ENCODE data around the gene TOR4A. TPM values are rescaled to one million over a fixed set of nuclear protein-coding genes. Genes with fewer than 3 reads are reported as not detected.

TOR4A gene
- total and polyA plus RNA-seq, 9 of the 15 experiments (the other 6 are each of a cell fraction or from before 2014, with no cell fraction given), result 3.9 to 49.2 (median 8.8) TPM

DNA sequence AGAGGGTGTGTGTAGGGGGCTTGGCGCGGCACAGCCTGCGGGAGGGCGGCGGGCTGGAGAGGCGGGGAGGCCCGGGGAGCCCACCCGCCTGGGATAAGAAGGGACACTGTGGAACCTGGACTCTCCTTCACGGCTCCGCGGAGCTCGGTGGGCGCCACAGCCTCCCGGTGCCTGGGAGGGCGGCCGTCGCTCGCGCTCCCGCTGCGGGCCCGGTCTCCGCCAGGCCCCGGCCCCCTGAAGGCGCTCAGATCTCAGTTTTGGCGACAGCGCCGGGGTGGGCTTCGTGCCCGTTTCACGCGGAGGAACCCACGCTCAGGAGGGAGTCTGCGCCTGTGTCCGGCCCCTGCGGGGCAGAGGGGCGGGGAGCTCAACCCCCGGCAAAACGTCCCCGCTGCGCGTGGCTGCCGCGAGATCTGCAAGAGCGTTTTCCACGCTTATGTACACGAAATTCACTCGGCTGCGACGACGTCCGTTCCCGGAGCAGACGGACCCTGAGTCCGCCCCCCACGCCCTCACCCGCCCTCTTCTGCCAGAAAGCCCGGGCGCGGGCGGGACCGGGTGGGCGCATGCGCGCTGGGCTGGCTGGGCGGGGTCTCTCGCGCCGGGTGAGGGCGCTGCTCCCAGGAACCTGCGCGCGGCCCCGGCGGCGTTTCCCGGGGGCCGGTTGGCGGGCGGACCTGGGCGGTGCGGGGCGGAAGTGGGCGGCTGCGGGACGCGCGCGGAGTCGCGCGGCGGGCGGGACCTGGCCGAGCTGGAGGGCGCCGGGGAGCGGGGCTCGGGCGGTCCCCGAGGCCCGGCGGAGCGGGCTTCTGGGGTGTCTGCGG is 22.7 kb upstream of the TOR4A start, which contains the start of gene NELFB (continued):
- TF ChIP-seq ZNF830 (CRISPR knock-in tag; IDR thresholded peaks at IDR 0.05) (no peak), MYC (IDR thresholded peaks at IDR 0.05; ENCODE audit: low read depth, low read length) (peak; percentile 37; the same call in 1 of the 2 replicates), MYC (CRISPR knock-in tag; IDR thresholded peaks at IDR 0.05; ENCODE audit: borderline replicate concordance, low read depth) (no peak), TBP (optimal IDR thresholded peaks at IDR 0.05; ENCODE audit: low read depth, low read length) (peak; percentile 80), SAP30 (IDR thresholded peaks at IDR 0.05; ENCODE audit: borderline replicate concordance, insufficient read depth, low read depth, low read length, poor library complexity, severe bottlenecking) (peak; percentile 60), DPF2 (IDR thresholded peaks at IDR 0.05) (peak; percentile 29; the same call in 1 of the 2 replicates), ZKSCAN8 (CRISPR knock-in tag; IDR thresholded peaks at IDR 0.05) (no peak), GATAD2B (IDR thresholded peaks at IDR 0.05; ENCODE audit: borderline replicate concordance) (peak; percentile 95), POLR2G (IDR thresholded peaks at IDR 0.05; ENCODE audit: low read depth, low read length) (peak; percentile 91), ZSCAN29 (IDR thresholded peaks at IDR 0.05) (no peak), CXXC5 (CRISPR knock-in tag; IDR thresholded peaks at IDR 0.05) (peak; percentile 96), SIN3A (IDR thresholded peaks at IDR 0.05; ENCODE audit: borderline replicate concordance in 2 of 2, control insufficient read depth in 1 of 2, low read depth in 2 of 2, low read length in 2 of 2) (peak; percentile 81; a peak in 2 of 4 replicates), ZNF12 (CRISPR knock-in tag; IDR thresholded peaks at IDR 0.05) (peak; percentile 57; the same call in 1 of the 2 replicates), MTA3 (IDR thresholded peaks at IDR 0.05; ENCODE audit: borderline replicate concordance) (peak; percentile 26), CHD4 (IDR thresholded peaks at IDR 0.05; ENCODE audit: insufficient read depth, insufficient replicate concordance, low read depth, low read length, poor library complexity, severe bottlenecking) (no peak), MBD2 (IDR thresholded peaks at IDR 0.05; ENCODE audit: borderline replicate concordance, low read depth) (peak; percentile 69; the same call in 1 of the 2 replicates), RB1 (IDR thresholded peaks at IDR 0.05; ENCODE audit: low read depth) (peak; percentile 99), TAF1 (IDR thresholded peaks at IDR 0.05; ENCODE audit: control insufficient read depth, extremely low read depth, insufficient read depth, low read length, severe bottlenecking) (peak; percentile 84), NFXL1 (CRISPR knock-in tag; IDR thresholded peaks at IDR 0.05) (no peak), RBFOX2 (IDR thresholded peaks at IDR 0.05; ENCODE audit: low read depth, low read length) (peak; percentile 83), BCOR (IDR thresholded peaks at IDR 0.05) (peak; percentile 4; the same call in 1 of the 2 replicates), TRIM24 (IDR thresholded peaks at IDR 0.05) (peak in 1 of 2 experiments; percentile 67; a peak in 1 of 4 replicates)
- TF ChIP-seq, protein P1, sequence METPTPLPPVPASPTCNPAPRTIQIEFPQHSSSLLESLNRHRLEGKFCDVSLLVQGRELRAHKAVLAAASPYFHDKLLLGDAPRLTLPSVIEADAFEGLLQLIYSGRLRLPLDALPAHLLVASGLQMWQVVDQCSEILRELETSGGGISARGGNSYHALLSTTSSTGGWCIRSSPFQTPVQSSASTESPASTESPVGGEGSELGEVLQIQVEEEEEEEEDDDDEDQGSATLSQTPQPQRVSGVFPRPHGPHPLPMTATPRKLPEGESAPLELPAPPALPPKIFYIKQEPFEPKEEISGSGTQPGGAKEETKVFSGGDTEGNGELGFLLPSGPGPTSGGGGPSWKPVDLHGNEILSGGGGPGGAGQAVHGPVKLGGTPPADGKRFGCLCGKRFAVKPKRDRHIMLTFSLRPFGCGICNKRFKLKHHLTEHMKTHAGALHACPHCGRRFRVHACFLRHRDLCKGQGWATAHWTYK (CRISPR knock-in tag; IDR thresholded peaks at IDR 0.05), result peak; percentile 62; the same call in 1 of the 2 replicates
- TF ChIP-seq, protein P2, sequence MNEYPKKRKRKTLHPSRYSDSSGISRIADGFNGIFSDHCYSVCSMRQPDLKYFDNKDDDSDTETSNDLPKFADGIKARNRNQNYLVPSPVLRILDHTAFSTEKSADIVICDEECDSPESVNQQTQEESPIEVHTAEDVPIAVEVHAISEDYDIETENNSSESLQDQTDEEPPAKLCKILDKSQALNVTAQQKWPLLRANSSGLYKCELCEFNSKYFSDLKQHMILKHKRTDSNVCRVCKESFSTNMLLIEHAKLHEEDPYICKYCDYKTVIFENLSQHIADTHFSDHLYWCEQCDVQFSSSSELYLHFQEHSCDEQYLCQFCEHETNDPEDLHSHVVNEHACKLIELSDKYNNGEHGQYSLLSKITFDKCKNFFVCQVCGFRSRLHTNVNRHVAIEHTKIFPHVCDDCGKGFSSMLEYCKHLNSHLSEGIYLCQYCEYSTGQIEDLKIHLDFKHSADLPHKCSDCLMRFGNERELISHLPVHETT (CRISPR knock-in tag; conservative IDR thresholded peaks at IDR 0.05 in 1 of 2, IDR thresholded peaks at IDR 0.05 in 1 of 2), result peak in 1 of 2 experiments; percentile 90; a peak in 2 of 4 replicates
- TF ChIP-seq, protein P3, sequence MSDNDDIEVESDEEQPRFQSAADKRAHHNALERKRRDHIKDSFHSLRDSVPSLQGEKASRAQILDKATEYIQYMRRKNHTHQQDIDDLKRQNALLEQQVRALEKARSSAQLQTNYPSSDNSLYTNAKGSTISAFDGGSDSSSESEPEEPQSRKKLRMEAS (CRISPR knock-in tag; IDR thresholded peaks at IDR 0.05), result peak; percentile 24; the same call in 1 of the 2 replicates
